GDM1 (cell line): Measurements from ENCODE around the gene ARHGEF10L.
"Not testable (repeated sequence)": the region's sequence is repeated elsewhere in the genome, so short reads cannot be mapped to it uniquely, and the experiment has no call there.

ENCODE experiments used
- DNase-seq: peaks from one replicate; lab custom pipeline; 2025; lab: John Stamatoyannopoulos, UW

Gene ARHGEF10L

GRCh38 chr1:17742583-17742982, 203.1 kb downstream of the ARHGEF10L start:
- DNase-seq = no peak

GRCh38 chr1:17743008-17743647, 203.6 kb downstream of the ARHGEF10L start:
- DNase-seq = no peak

- no peak for DNase-seq
Observed at GRCh38 chr1:17743925-17744324, 204.4 kb downstream of the ARHGEF10L start.

GRCh38 chr1:17744666-17745478, 205.4 kb downstream of the ARHGEF10L start:
- no peak for DNase-seq

- no peak for DNase-seq
Observed at GRCh38 chr1:17745479-17745955, 206.0 kb downstream of the ARHGEF10L start.

- not testable (repeated sequence) for DNase-seq
Observed at GRCh38 chr1:17746281-17746680, 206.8 kb downstream of the ARHGEF10L start.

GRCh38 chr1:17746920-17747319, 207.4 kb downstream of the ARHGEF10L start:
- no peak for DNase-seq
